NCI-H1694 treated with DMSO at 0.1 percent for 48 hours (cell line): ENCODE measurements around the gene UBASH3B.

Experiments used
- DNase-seq: peaks from one replicate; lab custom pipeline; 2025; lab: John Stamatoyannopoulos, UW

UBASH3B gene

GRCh38 chr11:122785031-122785541, 129.6 kb downstream of the UBASH3B start:
- no peak for DNase-seq

- DNase-seq: no peak
Observed at GRCh38 chr11:122786896-122787295, 131.4 kb downstream of the UBASH3B start.

GRCh38 chr11:122788781-122789535, 133.4 kb downstream of the UBASH3B start:
- DNase-seq: no peak

GRCh38 chr11:122789907-122790306, 134.4 kb downstream of the UBASH3B start:
- DNase-seq: no peak

GRCh38 chr11:122791411-122791810, 135.9 kb downstream of the UBASH3B start:
- DNase-seq: no peak

- no peak for DNase-seq
Observed at GRCh38 chr11:122791836-122792235, 136.3 kb downstream of the UBASH3B start.

GRCh38 chr11:122793515-122793914, 138.0 kb downstream of the UBASH3B start:
- no peak for DNase-seq

- no peak for DNase-seq
Observed at GRCh38 chr11:122795307-122795706, 139.8 kb downstream of the UBASH3B start.

- no peak for DNase-seq
Observed at GRCh38 chr11:122796128-122796717, 140.7 kb downstream of the UBASH3B start.

GRCh38 chr11:122797651-122798050, 142.1 kb downstream of the UBASH3B start:
- no peak for DNase-seq

GRCh38 chr11:122799406-122800105, 144.0 kb downstream of the UBASH3B start:
- DNase-seq: no peak

GRCh38 chr11:122802876-122803275, 147.4 kb downstream of the UBASH3B start:
- no peak for DNase-seq

- DNase-seq: no peak
Observed at GRCh38 chr11:122803306-122803705, 147.8 kb downstream of the UBASH3B start.

GRCh38 chr11:122803716-122804115, 148.2 kb downstream of the UBASH3B start:
- DNase-seq: no peak

- DNase-seq: no peak
Observed at GRCh38 chr11:122804161-122804560, 148.6 kb downstream of the UBASH3B start.

GRCh38 chr11:122804796-122805195, 149.3 kb downstream of the UBASH3B start:
- DNase-seq: no peak

GRCh38 chr11:122807731-122808477, 152.4 kb downstream of the UBASH3B start:
- DNase-seq: no peak

- DNase-seq: no peak
Observed at GRCh38 chr11:122808478-122808869, 153.0 kb downstream of the UBASH3B start.

- no peak for DNase-seq
Observed at GRCh38 chr11:122809866-122810265, 154.3 kb downstream of the UBASH3B start.

- no peak for DNase-seq
Observed at GRCh38 chr11:122811721-122812120, 156.2 kb downstream of the UBASH3B start.

- DNase-seq: no peak
Observed at GRCh38 chr11:122812638-122813037, 157.1 kb downstream of the UBASH3B start.
